Raji (cell line): ENCODE results near the gene CA12.

Experiments used
- POLR2A ChIP-seq: IDR thresholded peaks from 2 replicates; pipeline ENCODE4 v1.6.1; 2011; ENCODE audit warnings: low read depth, low read length, control low read depth; ENCODE audit not compliant: insufficient read depth

The CA12 gene

GRCh38 chr15:63321462-63321861 is 60.2 kb downstream of the CA12 start:
- TF ChIP-seq POLR2A = no peak

GRCh38 chr15:63319065-63319464 is 62.6 kb downstream of the CA12 start:
- TF ChIP-seq POLR2A = no peak

GRCh38 chr15:63318344-63318743 is 63.3 kb downstream of the CA12 start:
- no peak for TF ChIP-seq POLR2A

- TF ChIP-seq POLR2A = no peak
These were observed 67.2 kb downstream of the CA12 start for GRCh38 chr15:63314409-63314808.

GRCh38 chr15:63313825-63314224 is 67.8 kb downstream of the CA12 start:
- no peak for TF ChIP-seq POLR2A

GRCh38 chr15:63312286-63312685 is 69.4 kb downstream of the CA12 start:
- TF ChIP-seq POLR2A = no peak

- TF ChIP-seq POLR2A = no peak
These were observed 71.0 kb downstream of the CA12 start for GRCh38 chr15:63310646-63311045.

- no peak for TF ChIP-seq POLR2A
These were observed 72.7 kb downstream of the CA12 start for GRCh38 chr15:63308947-63309346.

GRCh38 chr15:63308491-63308890 is 73.2 kb downstream of the CA12 start:
- TF ChIP-seq POLR2A = no peak

- TF ChIP-seq POLR2A = no peak
These were observed 75.1 kb downstream of the CA12 start for GRCh38 chr15:63306492-63307073.

- TF ChIP-seq POLR2A = no peak
These were observed 76.4 kb downstream of the CA12 start for GRCh38 chr15:63305260-63305659.

- no peak for TF ChIP-seq POLR2A
These were observed 80.6 kb downstream of the CA12 start for GRCh38 chr15:63301088-63301487.

GRCh38 chr15:63299943-63300575 is 81.6 kb downstream of the CA12 start:
- TF ChIP-seq POLR2A = no peak

- no peak for TF ChIP-seq POLR2A
These were observed 85.5 kb downstream of the CA12 start for GRCh38 chr15:63296195-63296594.

GRCh38 chr15:63295341-63295740 is 86.3 kb downstream of the CA12 start:
- no peak for TF ChIP-seq POLR2A

GRCh38 chr15:63294359-63294758 is 87.3 kb downstream of the CA12 start:
- TF ChIP-seq POLR2A = no peak

GRCh38 chr15:63292771-63293170 is 88.9 kb downstream of the CA12 start:
- no peak for TF ChIP-seq POLR2A
